C1 segment of cervical spinal cord (tissue), 14 donors: ENCODE results near the gene F10.

ENCODE experiments used
- DNase-seq, 14 donors: peaks; one replicate each; lab custom pipeline; 2025; lab: John Stamatoyannopoulos, UW

The F10 gene

DNA sequence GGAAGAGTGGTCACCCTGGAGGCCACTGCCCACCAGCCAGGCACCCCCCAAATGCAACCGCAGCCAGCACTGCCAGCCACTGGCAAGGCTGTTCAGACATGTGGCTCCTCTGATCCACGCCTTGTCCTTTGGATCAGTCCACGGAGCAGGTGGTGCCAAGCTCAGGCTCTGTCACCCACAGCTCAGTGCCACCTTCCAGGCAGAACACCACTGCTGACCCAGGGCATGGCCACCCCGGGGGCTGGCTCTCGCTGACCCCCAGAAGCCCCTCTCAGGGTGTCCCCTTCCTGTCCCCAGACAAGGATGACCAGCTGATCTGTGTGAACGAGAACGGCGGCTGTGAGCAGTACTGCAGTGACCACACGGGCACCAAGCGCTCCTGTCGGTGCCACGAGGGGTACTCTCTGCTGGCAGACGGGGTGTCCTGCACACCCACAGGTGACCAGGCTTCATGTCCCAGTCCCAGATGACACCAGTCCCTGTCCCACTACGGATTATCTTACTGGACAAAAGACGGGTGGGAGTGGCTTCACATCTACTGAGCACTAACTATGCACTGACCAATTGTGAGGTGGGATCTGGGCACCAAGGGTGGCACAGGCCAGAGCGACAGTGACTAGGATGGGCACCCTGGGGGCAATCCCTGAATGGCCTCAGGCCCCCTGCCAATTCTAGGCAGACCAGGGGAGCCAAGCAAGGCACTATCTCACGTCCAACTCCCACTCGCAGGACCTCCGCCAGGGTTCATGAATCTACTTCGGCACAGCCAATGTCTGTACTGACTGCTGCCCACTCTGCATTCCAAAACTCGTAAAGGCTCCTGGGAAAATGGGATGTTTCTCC is 7.0 kb upstream of the F10 start:
- DNase-seq, result no peak

GRCh38 chr13:113116206-113116800 is 6.3 kb upstream of the F10 start:
- DNase-seq, result no peak

GRCh38 chr13:113116871-113117271 is 5.7 kb upstream of the F10 start:
- no peak for DNase-seq

DNA sequence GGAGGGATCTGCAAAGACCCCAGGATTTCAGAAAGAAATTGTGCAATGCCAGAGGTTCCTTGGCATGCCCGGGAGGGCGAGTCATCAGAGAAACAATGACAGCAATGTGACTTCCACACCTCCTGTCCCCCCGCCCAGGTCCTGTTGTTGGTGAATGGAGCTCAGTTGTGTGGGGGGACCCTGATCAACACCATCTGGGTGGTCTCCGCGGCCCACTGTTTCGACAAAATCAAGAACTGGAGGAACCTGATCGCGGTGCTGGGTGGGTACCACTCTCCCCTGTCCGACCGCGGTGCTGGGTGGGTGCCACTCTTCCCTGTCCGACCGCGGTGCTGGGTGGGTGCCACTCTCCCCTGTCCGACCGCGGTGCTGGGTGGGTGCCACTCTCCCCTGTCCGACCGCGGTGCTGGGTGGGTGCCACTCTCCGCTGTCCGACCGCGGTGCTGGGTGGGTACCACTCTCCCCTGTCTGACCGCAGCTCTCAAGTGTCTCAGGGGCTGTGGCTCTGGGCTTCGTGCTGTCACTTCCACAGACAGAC is 5.2 kb upstream of the F10 start:
- no peak for DNase-seq

GRCh38 chr13:113117911-113118260 is 4.7 kb upstream of the F10 start:
- DNase-seq, result no peak

GRCh38 chr13:113118261-113119021 is 4.2 kb upstream of the F10 start:
- no peak for DNase-seq

DNA sequence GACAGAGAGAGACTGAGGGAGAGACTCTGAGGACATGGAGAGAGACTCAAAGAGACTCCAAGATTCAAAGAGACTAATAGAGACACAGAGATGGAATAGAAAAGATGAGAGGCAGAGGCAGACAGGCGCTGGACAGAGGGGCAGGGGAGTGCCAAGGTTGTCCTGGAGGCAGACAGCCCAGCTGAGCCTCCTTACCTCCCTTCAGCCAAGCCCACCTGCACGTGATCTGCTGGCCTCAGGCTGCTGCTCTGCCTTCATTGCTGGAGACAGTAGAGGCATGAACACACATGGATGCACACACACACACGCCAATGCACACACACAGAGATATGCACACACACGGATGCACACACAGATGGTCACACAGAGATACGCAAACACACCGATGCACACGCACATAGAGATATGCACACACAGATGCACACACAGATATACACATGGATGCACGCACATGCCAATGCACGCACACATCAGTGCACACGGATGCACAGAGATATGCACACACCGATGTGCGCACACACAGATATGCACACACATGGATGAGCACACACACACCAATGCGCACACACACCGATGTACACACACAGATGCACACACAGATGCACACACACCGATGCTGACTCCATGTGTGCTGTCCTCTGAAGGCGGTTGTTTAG is 3.3 kb upstream of the F10 start:
- no peak for DNase-seq

DNA sequence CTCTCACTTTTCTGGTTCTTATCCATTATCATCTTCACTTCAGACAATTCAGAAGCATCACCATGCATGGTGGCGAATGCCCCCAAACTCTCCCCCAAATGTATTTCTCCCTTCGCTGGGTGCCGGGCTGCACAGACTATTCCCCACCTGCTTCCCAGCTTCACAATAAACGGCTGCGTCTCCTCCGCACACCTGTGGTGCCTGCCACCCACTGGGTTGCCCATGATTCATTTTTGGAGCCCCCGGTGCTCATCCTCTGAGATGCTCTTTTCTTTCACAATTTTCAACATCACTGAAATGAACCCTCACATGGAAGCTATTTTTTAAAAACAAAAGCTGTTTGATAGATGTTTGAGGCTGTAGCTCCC is 2.8 kb upstream of the F10 start:
- no peak for DNase-seq

DNA sequence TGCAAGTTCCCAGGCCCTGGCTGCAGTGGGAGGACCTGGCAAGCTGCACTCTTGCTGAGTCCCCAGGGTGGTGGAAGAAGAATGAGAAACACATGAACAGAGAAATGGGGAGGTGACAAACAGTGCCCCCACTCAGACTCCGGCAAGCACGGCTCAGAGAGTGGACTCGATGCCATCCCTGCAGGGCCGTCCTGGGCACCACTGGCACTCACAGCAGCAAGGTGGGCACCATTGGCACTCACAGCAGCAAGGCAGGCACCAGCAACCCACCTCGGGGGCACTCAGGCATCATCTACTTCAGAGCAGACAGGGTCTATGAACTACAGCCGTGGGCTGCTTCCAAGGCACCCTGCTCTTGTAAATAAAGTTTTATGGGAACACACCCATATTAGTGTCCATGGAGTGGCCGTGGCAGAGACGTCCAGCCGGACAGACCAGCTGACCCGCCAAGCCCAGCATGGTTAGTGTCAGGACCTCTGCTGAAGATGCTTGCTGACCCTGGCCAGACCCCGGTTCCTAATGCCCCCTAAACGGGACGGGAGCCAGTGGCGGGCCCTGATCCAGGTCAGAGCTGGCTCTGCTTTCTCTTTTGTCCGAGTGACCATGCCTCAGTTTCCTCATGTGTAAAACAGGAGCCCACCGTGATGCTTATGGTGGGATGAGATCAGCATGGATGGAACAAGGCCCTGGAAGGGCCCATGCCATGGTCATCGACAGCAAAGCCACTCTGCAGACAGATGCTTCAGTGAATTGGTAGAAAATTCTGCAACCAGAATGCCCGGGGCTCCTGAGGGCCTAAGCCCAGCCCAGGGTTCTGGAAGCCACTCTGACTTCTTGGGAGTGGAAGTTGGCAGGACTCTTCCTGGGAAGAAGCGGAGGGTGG is 2.1 kb upstream of the F10 start:
- DNase-seq, result no peak

DNA sequence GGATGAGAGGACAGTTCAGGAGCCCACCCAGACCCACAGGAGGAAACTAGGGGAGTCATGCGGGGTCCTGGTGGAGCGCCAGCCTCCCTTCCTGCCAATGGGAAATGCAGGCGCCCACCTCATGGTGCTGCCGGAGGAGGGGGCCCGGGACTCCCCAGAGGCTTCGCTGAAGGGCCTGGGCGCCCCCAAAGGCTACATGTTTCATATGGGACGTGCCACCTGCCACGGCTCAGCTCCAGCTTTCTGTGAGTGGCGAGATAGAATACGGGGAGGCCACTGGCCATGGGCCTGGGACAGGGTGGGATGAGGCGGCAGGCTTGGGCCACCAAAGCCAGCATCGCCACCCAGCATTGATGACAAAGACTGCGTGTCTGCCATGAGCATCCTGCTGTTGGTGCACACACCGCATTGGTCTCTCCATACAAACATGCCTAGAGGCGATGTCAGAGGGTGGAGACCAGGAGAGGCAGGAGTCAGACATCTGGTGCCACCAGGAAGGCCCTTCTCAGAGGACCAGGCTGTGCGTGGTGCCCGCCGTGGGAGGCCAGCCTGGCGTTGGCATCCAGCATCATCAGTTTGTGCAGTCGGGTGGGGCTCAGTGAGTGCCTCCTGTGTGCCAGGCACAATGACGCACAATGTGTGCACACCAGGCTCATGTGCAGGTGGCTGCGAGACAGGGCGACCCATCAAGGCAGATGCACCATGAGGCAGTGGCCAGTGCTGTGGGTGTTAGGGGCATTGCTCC is 1.2 kb upstream of the F10 start:
- no peak for DNase-seq

DNA sequence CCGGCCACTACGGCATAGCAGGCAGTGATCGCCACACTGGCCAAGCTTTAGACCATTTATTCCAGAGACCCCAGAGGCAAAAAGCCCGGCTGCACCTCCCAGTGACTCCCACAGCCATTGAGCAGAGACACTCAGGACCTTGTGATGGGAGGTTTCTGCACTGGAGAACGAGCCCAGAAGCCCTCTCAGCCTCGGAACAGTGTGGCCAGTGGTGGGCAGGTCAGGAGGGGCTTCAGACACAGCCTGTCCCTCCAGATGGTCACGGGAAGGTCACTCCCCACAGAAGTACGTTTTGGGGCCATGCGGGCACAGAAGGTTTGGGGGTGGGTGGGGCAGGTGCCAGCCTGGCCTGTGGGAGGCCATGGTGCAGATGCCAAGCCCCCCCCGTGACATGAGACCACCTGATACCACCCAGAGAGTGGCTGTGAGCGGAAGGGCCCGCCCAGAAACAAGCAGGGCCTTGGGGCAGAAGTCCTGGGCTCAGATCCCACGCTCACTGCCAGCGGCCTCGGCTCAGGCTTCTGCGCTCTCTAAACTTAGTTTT is 599 bp upstream of the F10 start:
- no peak for DNase-seq

DNA sequence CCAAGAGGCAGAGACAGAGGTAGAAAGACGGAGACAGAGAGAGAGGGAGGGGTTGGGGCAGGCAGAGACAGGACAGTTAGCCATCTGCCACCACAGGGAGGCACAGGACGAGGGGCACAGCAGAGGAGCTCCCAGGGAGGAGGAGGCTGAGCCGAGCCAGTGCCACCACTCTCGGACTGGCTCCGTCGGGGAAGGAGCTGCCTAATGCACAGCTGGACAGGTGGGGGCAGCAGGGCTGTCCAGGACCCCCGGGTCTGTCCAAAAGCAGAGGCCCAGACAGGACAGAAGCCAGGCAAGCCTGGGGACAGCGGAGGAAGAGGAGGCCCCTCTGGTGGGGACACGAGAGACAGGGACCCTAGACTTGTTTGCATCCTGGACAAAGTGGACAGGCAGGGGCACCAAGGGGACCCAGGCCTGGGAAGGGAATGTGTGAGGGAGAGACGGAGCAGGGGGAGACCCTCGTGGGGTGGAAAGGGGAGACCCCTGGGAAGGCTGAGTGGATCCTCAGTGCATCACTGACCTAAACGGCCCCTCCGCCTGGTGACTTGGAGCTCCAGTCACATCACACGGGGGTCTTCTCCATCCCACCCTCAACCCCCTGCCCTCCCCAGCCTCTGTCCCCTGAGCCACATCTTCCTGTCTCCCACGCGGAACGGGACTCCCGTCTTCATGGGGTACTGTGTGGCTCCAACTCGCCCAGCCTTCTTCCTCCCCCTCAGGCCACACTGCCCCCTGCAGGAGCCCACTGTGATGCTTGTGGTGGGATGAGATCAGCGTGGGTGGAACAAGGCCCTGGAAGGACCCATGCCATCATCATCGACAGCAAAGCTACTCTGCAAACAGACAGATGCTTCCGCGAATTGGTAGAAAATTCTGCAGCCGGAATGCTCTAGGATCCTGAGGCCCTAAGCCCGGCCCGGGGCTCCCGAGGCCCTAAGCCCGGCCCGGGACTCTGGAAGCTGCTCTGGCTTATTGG is 915 bp downstream of the F10 start:
- no peak for DNase-seq

GRCh38 chr13:113124211-113124970 is 1.8 kb downstream of the F10 start:
- DNase-seq, result no peak

GRCh38 chr13:113125506-113126264 is 3.1 kb downstream of the F10 start:
- DNase-seq, result no peak

DNA sequence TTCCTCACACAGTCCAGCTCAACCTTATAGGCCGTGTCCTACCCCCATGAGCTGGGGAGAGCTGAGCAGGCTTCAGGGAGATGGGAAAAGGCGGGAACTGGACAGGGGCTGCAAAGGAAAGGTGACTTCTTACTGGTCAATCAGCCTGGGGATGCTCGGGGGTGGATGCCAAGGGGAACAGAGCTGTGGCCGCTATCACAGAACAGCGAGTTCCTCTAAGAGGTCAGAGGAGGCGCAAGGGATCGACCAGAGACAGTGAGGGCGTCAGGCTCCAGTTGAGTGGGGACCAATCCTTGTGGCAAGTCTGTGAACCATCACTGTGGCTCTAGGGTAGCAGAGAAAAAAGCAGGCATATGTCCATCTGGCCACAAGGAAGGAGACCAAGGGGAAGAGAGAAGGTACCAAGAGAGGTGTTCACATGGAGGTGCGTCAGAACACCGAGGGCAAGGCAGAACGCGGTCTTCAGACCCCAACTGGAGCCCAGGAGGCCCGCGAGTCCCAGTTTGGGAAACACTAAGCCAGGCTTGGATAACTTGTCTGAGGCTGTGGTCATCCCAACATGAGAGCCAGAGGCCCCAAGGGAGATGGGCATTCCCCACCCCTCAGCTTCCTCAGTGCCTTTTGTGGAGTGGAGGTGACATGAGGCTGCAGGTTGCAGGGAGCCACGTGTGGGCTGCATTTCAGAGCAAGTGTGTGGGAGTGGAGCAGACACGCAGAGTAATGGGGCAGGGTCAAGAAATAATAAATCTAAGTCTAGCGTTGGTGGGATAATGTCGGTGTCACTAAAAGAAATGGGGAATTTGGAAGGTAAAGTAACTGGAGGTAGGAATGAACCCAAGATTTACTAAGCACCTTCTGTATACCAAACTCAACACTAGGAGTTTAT is 3.9 kb downstream of the F10 start:
- DNase-seq, result no peak

- no peak for DNase-seq
These were observed 6.9 kb downstream of the F10 start for GRCh38 chr13:113129480-113129879.
